Measurements from ENCODE around the gene LRRC45. TPM values are rescaled to one million over a fixed set of nuclear protein-coding genes. Genes with fewer than 3 reads are reported as not detected.
A peak's percentile ranks its signal among the peaks of the same experiment; 100 is the strongest.

LRRC45 gene
- total and polyA plus RNA-seq, 2 donors (not counting 1 experiment from before 2014, with no cell fraction given), result 2.3 to 9.9 TPM

- no peaks in the 10 kb centered on the region for H3K9me3 ChIP-seq (ENCODE audit: control insufficient read depth, insufficient read depth, low read depth, low read length)
- no peak overlapping the region for H3K4me2 ChIP-seq (ENCODE audit: extremely low read depth, insufficient read depth, low read length)
- no peak for TF ChIP-seq EZH2 (IDR thresholded peaks at IDR 0.05; ENCODE audit: low read length, missing control alignments)
- TF ChIP-seq CTCF (conservative IDR thresholded peaks at IDR 0.05 in 1 of 2, IDR thresholded peaks at IDR 0.05 in 1 of 2; ENCODE audit: low read depth in 1 of 2, low read length in 2 of 2), result no peak
- H3K27me3 ChIP-seq (ENCODE audit: control insufficient read depth, insufficient read depth, low read length), result no peaks in the 10 kb centered on the region
- peaks cover 2% of the 10 kb centered on the region for H3K36me3 ChIP-seq (ENCODE audit: control insufficient read depth, insufficient read depth, low read length)
- no peaks in the 10 kb centered on the region for H4K20me1 ChIP-seq (ENCODE audit: control insufficient read depth, extremely low read depth, insufficient read depth, low read length)
- no peaks in the 10 kb centered on the region for H3K79me2 ChIP-seq (ENCODE audit: control insufficient read depth, insufficient read depth, low read length)
- H3K27ac ChIP-seq (ENCODE audit: insufficient read depth, low read length), result no peak overlapping the region
- no peak overlapping the region for H3K9ac ChIP-seq (ENCODE audit: insufficient read depth, low read length)
- no peak overlapping the region for H2AFZ ChIP-seq (ENCODE audit: low read length)
- DNase-seq (ENCODE audit: low read depth in 2 of 2), result no peak
- H3K4me3 ChIP-seq (replicated peaks in 1 of 4; ENCODE audit: control extremely low read depth in 1 of 4, insufficient read depth in 1 of 4, low read depth in 3 of 4, low read length in 4 of 4), result no peak overlapping the region
- peaks cover 27% of the 10 kb centered on the region for H3K4me1 ChIP-seq (ENCODE audit: control insufficient read depth, extremely low read depth, insufficient read depth, low read length)
Observed at GRCh38 chr17:82001571-82002056, 21.5 kb upstream of the LRRC45 start.

- Histone ChIP-seq H3K27ac (ENCODE audit: insufficient read depth, low read length) (peak overlapping the region; percentile 66), H3K4me2 (ENCODE audit: extremely low read depth, insufficient read depth, low read length) (peak overlapping the region; percentile 57), H3K9me3 (ENCODE audit: control insufficient read depth, insufficient read depth, low read depth, low read length) (no peaks in the 10 kb centered on the region), H3K4me3 (replicated peaks in 1 of 4; ENCODE audit: control extremely low read depth in 1 of 4, insufficient read depth in 1 of 4, low read depth in 3 of 4, low read length in 4 of 4) (no peak overlapping the region), H3K36me3 (ENCODE audit: control insufficient read depth, insufficient read depth, low read length) (no peaks in the 10 kb centered on the region), H3K4me1 (ENCODE audit: control insufficient read depth, extremely low read depth, insufficient read depth, low read length) (peaks cover 30% of the 10 kb centered on the region), H4K20me1 (ENCODE audit: control insufficient read depth, extremely low read depth, insufficient read depth, low read length) (no peaks in the 10 kb centered on the region), H3K27me3 (ENCODE audit: control insufficient read depth, insufficient read depth, low read length) (no peaks in the 10 kb centered on the region), H3K79me2 (ENCODE audit: control insufficient read depth, insufficient read depth, low read length) (no peaks in the 10 kb centered on the region), H2AFZ (ENCODE audit: low read length) (no peak overlapping the region), H3K9ac (ENCODE audit: insufficient read depth, low read length) (no peak overlapping the region)
- peak; percentile 89 to 96 for DNase-seq (ENCODE audit: low read depth in 2 of 2)
- TF ChIP-seq EZH2 (IDR thresholded peaks at IDR 0.05; ENCODE audit: low read length, missing control alignments), result no peak
- TF ChIP-seq CTCF (conservative IDR thresholded peaks at IDR 0.05 in 1 of 2, IDR thresholded peaks at IDR 0.05 in 1 of 2; ENCODE audit: low read depth in 1 of 2, low read length in 2 of 2), result no peak
Observed at GRCh38 chr17:82003411-82004381, 19.4 kb upstream of the LRRC45 start.
